Measurements from ENCODE around the gene KRT222. TPM values are rescaled to one million over a fixed set of nuclear protein-coding genes. Genes with fewer than 3 reads are reported as not detected.

The KRT222 gene
- total RNA-seq, 2 experiments from 2014 or later: not detected

- H3K36me3 Mint-ChIP-seq (ENCODE audit: low read depth): peaks cover 22% of the 10 kb centered on the region
- CTCF ChIA-PET: interaction anchor here (1.0 to 4.5 kb wide), 12 partner anchors 9 to 1023 kb away, joined by 3 to 23 read pairs (median 4); partner anchors contain the start of gene SMARCE1
- peaks cover 61% of the 10 kb centered on the region for H3K4me1 Mint-ChIP-seq (ENCODE audit: low read depth)
- no peaks in the 10 kb centered on the region for H3K9me3 Mint-ChIP-seq
- no peak for DNase-seq
- no peaks in the 10 kb centered on the region for H3K27me3 Mint-ChIP-seq
- TF ChIP-seq CTCF (IDR thresholded peaks at IDR 0.05): no peak
- ATAC-seq: no peak
- peak overlapping the region; percentile 29 for H3K27ac Mint-ChIP-seq
- H3K4me3 Mint-ChIP-seq: no peak overlapping the region
- intact Hi-C loops (cut with micrococcal nuclease): loop anchor here (10.0 kb wide), 1 partner anchor 159 kb away; the partner anchor contains the start of gene KRT27
- POLR2A ChIA-PET: interaction anchor here (0.9 to 30.9 kb wide), 9 partner anchors 10 to 91 kb away, joined by 3 to 787 read pairs (median 4); partner anchors contain the start of genes CCR7 and SMARCE1
These were observed 39.7 kb downstream of the KRT222 start for GRCh38 chr17:40625311-40625710.

DNA sequence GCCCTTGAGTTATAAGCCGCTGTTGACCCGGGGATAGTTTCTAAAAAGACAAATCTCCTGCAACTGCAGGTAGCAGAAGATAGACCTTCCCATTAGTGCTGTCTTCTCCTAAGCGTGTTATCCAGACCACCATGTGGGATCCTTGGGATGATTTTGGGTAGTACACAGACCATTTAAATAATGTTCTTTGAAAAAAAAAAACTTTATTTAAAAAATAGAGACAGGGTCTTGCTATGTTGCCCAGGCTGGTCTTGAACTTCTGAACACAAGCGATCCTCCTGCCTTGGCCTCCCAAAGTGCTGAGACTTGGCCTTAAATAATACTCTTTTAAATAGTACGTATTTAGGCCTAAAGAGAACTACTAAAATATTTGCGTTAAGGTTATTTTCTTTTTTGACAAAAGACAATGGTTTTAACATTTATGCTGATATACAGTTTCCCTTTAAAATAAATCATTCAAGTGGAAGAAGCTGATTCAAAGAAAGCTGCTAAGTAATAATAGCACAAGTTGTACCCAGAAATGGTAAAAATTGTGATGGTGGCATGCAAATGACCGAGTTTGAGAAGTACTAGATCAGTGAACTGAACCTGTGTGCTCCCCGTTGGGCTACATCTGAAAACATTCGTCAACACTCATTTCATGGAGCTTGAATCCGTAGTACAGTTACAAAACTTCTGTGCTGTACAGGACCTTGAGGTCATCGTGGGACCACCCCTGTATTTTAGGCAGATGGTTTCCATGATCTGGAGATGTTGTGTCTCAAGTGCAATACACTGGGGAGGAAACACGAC lies 41.4 kb downstream of the KRT222 start:
- DNase-seq (no peak), ATAC-seq (no peak)
- intact Hi-C loops (cut with micrococcal nuclease): loop anchor here (10.0 kb wide), 1 partner anchor 161 kb away; the partner anchor contains the start of gene KRT27
- Mint-ChIP-seq H3K9me3 (no peaks in the 10 kb centered on the region), H3K36me3 (ENCODE audit: low read depth) (peaks cover 11% of the 10 kb centered on the region), H3K4me3 (no peak overlapping the region), H3K27me3 (no peaks in the 10 kb centered on the region), H3K4me1 (ENCODE audit: low read depth) (peaks cover 67% of the 10 kb centered on the region), H3K27ac (no peak overlapping the region)
- POLR2A ChIA-PET: interaction anchor here (0.6 to 30.9 kb wide), 7 partner anchors 8 to 62 kb away, joined by 3 to 787 read pairs (median 4); partner anchors contain the start of genes CCR7 and SMARCE1
- CTCF ChIA-PET: interaction anchor here (0.5 to 4.5 kb wide), 9 partner anchors 8 to 265 kb away, joined by 3 to 23 read pairs (median 4); partner anchors contain the start of gene SMARCE1
- no peak for TF ChIP-seq CTCF (IDR thresholded peaks at IDR 0.05)

GRCh38 chr17:40622509-40622928 lies 42.5 kb downstream of the KRT222 start:
- DNase-seq (peak; percentile 83), ATAC-seq (peak; percentile 65)
- CTCF ChIA-PET: interaction anchor here (1.0 to 13.7 kb wide), 3 partner anchors 19 to 60 kb away, joined by 4 to 336 read pairs (median 31); partner anchors contain the start of gene CCR7
- peak overlapping the region; percentile 37 for H3K27ac Mint-ChIP-seq
- POLR2A ChIA-PET: interaction anchor here (1.5 to 30.9 kb wide), 3 partner anchors 19 to 61 kb away, joined by 4 to 787 read pairs (median 9); partner anchors contain the start of genes CCR7 and SMARCE1
- intact Hi-C loops (cut with micrococcal nuclease): loop anchor here (10.0 kb wide), 1 partner anchor 162 kb away; the partner anchor contains the start of gene KRT27
- peak overlapping the region; percentile 20 for H3K4me3 Mint-ChIP-seq
- no peaks in the 10 kb centered on the region for H3K27me3 Mint-ChIP-seq
- H3K9me3 Mint-ChIP-seq: no peaks in the 10 kb centered on the region
- TF ChIP-seq CTCF (IDR thresholded peaks at IDR 0.05): no peak
- peaks cover 68% of the 10 kb centered on the region for H3K4me1 Mint-ChIP-seq (ENCODE audit: low read depth)
- H3K36me3 Mint-ChIP-seq (ENCODE audit: low read depth): peaks cover 7% of the 10 kb centered on the region

GRCh38 chr17:40621578-40621977 lies 43.4 kb downstream of the KRT222 start:
- DNase-seq (no peak), ATAC-seq (no peak)
- no peak for TF ChIP-seq CTCF (IDR thresholded peaks at IDR 0.05)
- intact Hi-C loops (cut with micrococcal nuclease): loop anchor here (10.0 kb wide), 1 partner anchor 163 kb away; the partner anchor contains the start of gene KRT27
- Mint-ChIP-seq H3K27me3 (no peaks in the 10 kb centered on the region), H3K4me1 (ENCODE audit: low read depth) (peaks cover 73% of the 10 kb centered on the region), H3K36me3 (ENCODE audit: low read depth) (peaks cover 1% of the 10 kb centered on the region), H3K27ac (no peak overlapping the region), H3K9me3 (no peaks in the 10 kb centered on the region), H3K4me3 (no peak overlapping the region)
- POLR2A ChIA-PET: interaction anchor here (1.1 to 30.9 kb wide), 2 partner anchors 8 to 60 kb away, joined by 4 to 787 read pairs; partner anchors contain the start of gene CCR7
- CTCF ChIA-PET: interaction anchor here (4.6 to 13.7 kb wide), 2 partner anchors 18 to 59 kb away, joined by 31 to 336 read pairs; partner anchors contain the start of gene CCR7

Measured in activated CD8-positive, alpha-beta T cell treated with anti-CD3 and anti-CD28 coated beads for 36 hours (primary cell).